Activated naive CD8-positive, alpha-beta T cell treated with anti-CD3 and anti-CD28 coated beads, Interleukin-2, amount 10 ng/mL, durations not matched to agents 7 days and 5 days (primary cell): ENCODE results near the gene SAMD5. TPM values are rescaled to one million over a fixed set of nuclear protein-coding genes. Genes with fewer than 3 reads are reported as not detected.
"Not testable (repeated sequence)": the region's sequence is repeated elsewhere in the genome, so short reads cannot be mapped to it uniquely, and the experiment has no call there.

Experiments used
- ATAC-seq: fragments of 150-1000 bp; cut with Tn5 transposase; one replicate; pipeline ENCODE4 v1.10.0; 2021; ENCODE audit warnings: low read depth, moderate library complexity
- POLR2A ChIA-PET: fragments of 350-600 bp; sonication (Branson Sonifier 250); formaldehyde crosslinking; loops from one replicate; lab custom pipeline; 2021; ENCODE audit warnings: antibody characterized with exemption; lab: Charles Lee
- DNase-seq: peaks from one replicate; pipeline ENCODE4 v3.0.0; 2021
- H3K27ac Mint-ChIP-seq: one replicate; pipeline ENCODE4 v1.8.0; 2022; ENCODE audit warnings: mild to moderate bottlenecking, mixed read lengths
- H3K27me3 Mint-ChIP-seq: one replicate; pipeline ENCODE4 v1.8.0; 2022; ENCODE audit warnings: mild to moderate bottlenecking, moderate library complexity, mixed read lengths
- H3K36me3 Mint-ChIP-seq: one replicate; pipeline ENCODE4 v1.8.0; 2021; ENCODE audit warnings: mild to moderate bottlenecking, mixed read lengths
- H3K4me1 Mint-ChIP-seq: one replicate; pipeline ENCODE4 v1.8.0; 2021; ENCODE audit warnings: mixed read lengths
- H3K4me3 Mint-ChIP-seq: one replicate; pipeline ENCODE4 v1.8.0; 2022; ENCODE audit warnings: mild to moderate bottlenecking, moderate library complexity, mixed read lengths
- H3K9me3 Mint-ChIP-seq: one replicate; pipeline ENCODE4 v1.8.0; 2021; ENCODE audit warnings: mixed read lengths
- total RNA-seq, 2 experiments: library from RNA; stranded (reverse); gene quantifications; one replicate each; pipeline ENCODE4 v1.2.3, GENCODE V29; 2021

SAMD5 gene
- total RNA-seq, 2 experiments from 2014 or later, result not detected

GRCh38 chr6:147538821-147539220, 30.3 kb downstream of the SAMD5 start:
- no peak overlapping the region for H3K4me3 Mint-ChIP-seq
- peaks cover 2% of the 10 kb centered on the region for H3K27me3 Mint-ChIP-seq
- H3K27ac Mint-ChIP-seq, result no peak overlapping the region
- H3K9me3 Mint-ChIP-seq, result peaks cover 2% of the 10 kb centered on the region
- DNase-seq (no peak), ATAC-seq (no peak)
- POLR2A ChIA-PET, result no interaction called here
- H3K4me1 Mint-ChIP-seq, result no peaks in the 10 kb centered on the region
- H3K36me3 Mint-ChIP-seq, result no peaks in the 10 kb centered on the region

- no peaks in the 10 kb centered on the region for H3K36me3 Mint-ChIP-seq
- peaks cover 2% of the 10 kb centered on the region for H3K9me3 Mint-ChIP-seq
- POLR2A ChIA-PET, result no interaction called here
- H3K27me3 Mint-ChIP-seq, result peaks cover 2% of the 10 kb centered on the region
- no peak for DNase-seq
- ATAC-seq, result no peak
- H3K4me1 Mint-ChIP-seq, result no peaks in the 10 kb centered on the region
- H3K4me3 Mint-ChIP-seq, result no peak overlapping the region
- no peak overlapping the region for H3K27ac Mint-ChIP-seq
These were observed 31.6 kb downstream of the SAMD5 start for GRCh38 chr6:147540075-147540474.

- ATAC-seq, POLR2A ChIA-PET, H3K4me3 Mint-ChIP-seq, H3K27me3 Mint-ChIP-seq, DNase-seq, H3K27ac Mint-ChIP-seq, H3K9me3 Mint-ChIP-seq, H3K4me1 Mint-ChIP-seq, H3K36me3 Mint-ChIP-seq: not testable (repeated sequence)
These were observed 33.9 kb downstream of the SAMD5 start for GRCh38 chr6:147542436-147542835.

- no peaks in the 10 kb centered on the region for H3K4me1 Mint-ChIP-seq
- POLR2A ChIA-PET, result no interaction called here
- DNase-seq (no peak), ATAC-seq (no peak)
- peaks cover 4% of the 10 kb centered on the region for H3K27me3 Mint-ChIP-seq
- no peak overlapping the region for H3K27ac Mint-ChIP-seq
- peaks cover 2% of the 10 kb centered on the region for H3K9me3 Mint-ChIP-seq
- no peak overlapping the region for H3K4me3 Mint-ChIP-seq
- no peaks in the 10 kb centered on the region for H3K36me3 Mint-ChIP-seq
These were observed 35.9 kb downstream of the SAMD5 start for GRCh38 chr6:147544420-147544819.

- POLR2A ChIA-PET, result no interaction called here
- no peaks in the 10 kb centered on the region for H3K9me3 Mint-ChIP-seq
- no peak for ATAC-seq
- H3K27ac Mint-ChIP-seq, result no peak overlapping the region
- H3K4me1 Mint-ChIP-seq, result no peaks in the 10 kb centered on the region
- peaks cover 4% of the 10 kb centered on the region for H3K27me3 Mint-ChIP-seq
- no peak overlapping the region for H3K4me3 Mint-ChIP-seq
- no peaks in the 10 kb centered on the region for H3K36me3 Mint-ChIP-seq
- no peak for DNase-seq
These were observed 38.2 kb downstream of the SAMD5 start for GRCh38 chr6:147546501-147547368.

- DNase-seq, result no peak
- Mint-ChIP-seq H3K4me1 (no peaks in the 10 kb centered on the region), H3K27me3 (peaks cover 6% of the 10 kb centered on the region), H3K9me3 (no peaks in the 10 kb centered on the region), H3K36me3 (no peaks in the 10 kb centered on the region), H3K27ac (no peak overlapping the region), H3K4me3 (no peak overlapping the region)
- POLR2A ChIA-PET, result no interaction called here
- ATAC-seq, result no peak
These were observed 38.9 kb downstream of the SAMD5 start for GRCh38 chr6:147547369-147547902.

- DNase-seq (no peak), ATAC-seq (no peak)
- Mint-ChIP-seq H3K36me3 (no peaks in the 10 kb centered on the region), H3K27me3 (peaks cover 4% of the 10 kb centered on the region), H3K27ac (no peak overlapping the region), H3K9me3 (no peaks in the 10 kb centered on the region), H3K4me3 (no peak overlapping the region), H3K4me1 (no peaks in the 10 kb centered on the region)
- POLR2A ChIA-PET, result no interaction called here
These were observed 40.5 kb downstream of the SAMD5 start for GRCh38 chr6:147548921-147549475.

- ATAC-seq (no peak), DNase-seq (no peak)
- Mint-ChIP-seq H3K4me3 (no peak overlapping the region), H3K9me3 (no peaks in the 10 kb centered on the region), H3K27me3 (peaks cover 4% of the 10 kb centered on the region), H3K4me1 (no peaks in the 10 kb centered on the region), H3K27ac (no peak overlapping the region), H3K36me3 (no peaks in the 10 kb centered on the region)
- POLR2A ChIA-PET, result no interaction called here
These were observed 41.0 kb downstream of the SAMD5 start for GRCh38 chr6:147549531-147549930.

GRCh38 chr6:147551976-147552375, 43.5 kb downstream of the SAMD5 start:
- H3K4me3 Mint-ChIP-seq, result no peak overlapping the region
- no peak for DNase-seq
- no peak overlapping the region for H3K27ac Mint-ChIP-seq
- no peaks in the 10 kb centered on the region for H3K4me1 Mint-ChIP-seq
- no peaks in the 10 kb centered on the region for H3K9me3 Mint-ChIP-seq
- H3K27me3 Mint-ChIP-seq, result peaks cover 2% of the 10 kb centered on the region
- H3K36me3 Mint-ChIP-seq, result no peaks in the 10 kb centered on the region
- no peak for ATAC-seq
- POLR2A ChIA-PET, result no interaction called here

- Mint-ChIP-seq H3K4me3 (no peak overlapping the region), H3K27me3 (peaks cover 2% of the 10 kb centered on the region), H3K9me3 (no peaks in the 10 kb centered on the region), H3K36me3 (no peaks in the 10 kb centered on the region), H3K27ac (no peak overlapping the region), H3K4me1 (no peaks in the 10 kb centered on the region)
- POLR2A ChIA-PET, result no interaction called here
- ATAC-seq (no peak), DNase-seq (no peak)
These were observed 44.6 kb downstream of the SAMD5 start for GRCh38 chr6:147553099-147553498.

- H3K36me3 Mint-ChIP-seq, result no peaks in the 10 kb centered on the region
- DNase-seq, result no peak
- no peaks in the 10 kb centered on the region for H3K4me1 Mint-ChIP-seq
- H3K27ac Mint-ChIP-seq, result no peak overlapping the region
- H3K4me3 Mint-ChIP-seq, result no peak overlapping the region
- no peaks in the 10 kb centered on the region for H3K9me3 Mint-ChIP-seq
- POLR2A ChIA-PET, result no interaction called here
- H3K27me3 Mint-ChIP-seq, result peaks cover 2% of the 10 kb centered on the region
- no peak for ATAC-seq
These were observed 45.8 kb downstream of the SAMD5 start for GRCh38 chr6:147554281-147554680.

- Mint-ChIP-seq H3K27ac (no peak overlapping the region), H3K36me3 (no peaks in the 10 kb centered on the region), H3K27me3 (no peaks in the 10 kb centered on the region), H3K4me3 (no peak overlapping the region), H3K4me1 (no peaks in the 10 kb centered on the region), H3K9me3 (no peaks in the 10 kb centered on the region)
- POLR2A ChIA-PET, result no interaction called here
- DNase-seq, result no peak
- no peak for ATAC-seq
These were observed 50.5 kb downstream of the SAMD5 start for GRCh38 chr6:147559006-147559405.

- Mint-ChIP-seq H3K9me3 (no peaks in the 10 kb centered on the region), H3K4me1 (no peaks in the 10 kb centered on the region), H3K27ac (no peak overlapping the region), H3K4me3 (no peak overlapping the region), H3K36me3 (no peaks in the 10 kb centered on the region), H3K27me3 (no peaks in the 10 kb centered on the region)
- DNase-seq, result no peak
- POLR2A ChIA-PET, result no interaction called here
- ATAC-seq, result no peak
These were observed 52.2 kb downstream of the SAMD5 start for GRCh38 chr6:147560670-147561069.

GRCh38 chr6:147561726-147562125, 53.2 kb downstream of the SAMD5 start:
- no peaks in the 10 kb centered on the region for H3K27me3 Mint-ChIP-seq
- no peak for ATAC-seq
- POLR2A ChIA-PET, result no interaction called here
- no peaks in the 10 kb centered on the region for H3K9me3 Mint-ChIP-seq
- no peak for DNase-seq
- no peaks in the 10 kb centered on the region for H3K4me1 Mint-ChIP-seq
- H3K36me3 Mint-ChIP-seq, result no peaks in the 10 kb centered on the region
- no peak overlapping the region for H3K27ac Mint-ChIP-seq
- H3K4me3 Mint-ChIP-seq, result no peak overlapping the region
